Keratinocyte (primary cell): ENCODE data around the gene INAFM1. TPM values are rescaled to one million over a fixed set of nuclear protein-coding genes. Genes with fewer than 3 reads are reported as not detected.
A peak's percentile ranks its signal among the peaks of the same experiment; 100 is the strongest.

Source experiments
- DNase-seq: peaks from one replicate; pipeline ENCODE4 v3.0.0-alpha.2; 2011; ENCODE audit warnings: low read depth, missing footprints, low spot score
- FAIRE-seq: peaks from 2 replicates; lab custom pipeline; 2011; peaks lifted over from hg19 to GRCh38; lab: Jason Lieb, UNC
- H2AFZ ChIP-seq: 2 replicates; pipeline ENCODE4 v1.6.0; 2012; ENCODE audit warnings: low read length, control low read depth, inconsistent platforms; ENCODE audit not compliant: control insufficient read depth
- H3K27ac ChIP-seq: 2 replicates; pipeline ENCODE4 v1.5.1; 2011; ENCODE audit warnings: low read length; ENCODE audit not compliant: control insufficient read depth, insufficient read depth
- H3K27me3 ChIP-seq: 3 replicates; pipeline ENCODE4 v1.6.0; 2011; ENCODE audit warnings: low read length; ENCODE audit not compliant: control insufficient read depth, insufficient read depth; ENCODE audit errors: extremely low read depth
- H3K36me3 ChIP-seq, 2 experiments: 2 replicates in 1 of 2; 3 replicates in 1 of 2; pipeline ENCODE4 v1.5.1; 2011; ENCODE audit warnings: low read length in 2 of 2, mild to moderate bottlenecking in 1 of 2; ENCODE audit not compliant: control insufficient read depth in 2 of 2, insufficient read depth in 2 of 2; ENCODE audit errors: extremely low read depth in 1 of 2
- H3K4me1 ChIP-seq: 3 replicates; pipeline ENCODE4 v1.5.1; 2011; ENCODE audit warnings: low read length; ENCODE audit not compliant: control insufficient read depth, insufficient read depth; ENCODE audit errors: extremely low read depth
- H3K4me2 ChIP-seq: 3 replicates; pipeline ENCODE4 v1.6.0; 2011; ENCODE audit warnings: low read depth, low read length; ENCODE audit not compliant: control insufficient read depth, insufficient read depth; ENCODE audit errors: extremely low read depth
- H3K4me3 ChIP-seq, 3 experiments: fragments of 200-600 bp in 1 of 3; sonication (generic) in 1 of 3; 2 replicates in 2 of 3; 3 replicates in 1 of 3; pipeline ENCODE4 v1.5.1; 2011 to 2016; ENCODE audit warnings: low read length in 3 of 3, mild to moderate bottlenecking in 3 of 3, control low read depth in 2 of 3, inconsistent platforms in 1 of 3, low read depth in 1 of 3, mixed read lengths in 1 of 3, mixed run types in 1 of 3, moderate library complexity in 1 of 3; ENCODE audit not compliant: control insufficient read depth in 2 of 3, insufficient read depth in 2 of 3; ENCODE audit errors: extremely low read depth in 1 of 3
- H3K79me2 ChIP-seq: 2 replicates; pipeline ENCODE4 v1.6.0; 2012; ENCODE audit warnings: low read length; ENCODE audit not compliant: control insufficient read depth, insufficient read depth
- H3K9ac ChIP-seq: 3 replicates; pipeline ENCODE4 v1.6.0; 2011; ENCODE audit warnings: low read length; ENCODE audit not compliant: control insufficient read depth, insufficient read depth; ENCODE audit errors: extremely low read depth
- H3K9me1 ChIP-seq: 3 replicates; pipeline ENCODE4 v1.6.0; 2011; ENCODE audit warnings: low read length; ENCODE audit not compliant: control insufficient read depth, insufficient read depth; ENCODE audit errors: extremely low read depth
- H3K9me3 ChIP-seq: 2 replicates; pipeline ENCODE4 v1.5.1; 2012; ENCODE audit warnings: low read depth, low read length; ENCODE audit not compliant: control insufficient read depth
- H4K20me1 ChIP-seq: 3 replicates; pipeline ENCODE4 v1.6.0; 2011; ENCODE audit warnings: low read length; ENCODE audit not compliant: control insufficient read depth, insufficient read depth; ENCODE audit errors: extremely low read depth
- EZH2 ChIP-seq: IDR thresholded peaks from one replicate; pipeline ENCODE4 v1.6.1; 2012; ENCODE audit warnings: inconsistent platforms, mild to moderate bottlenecking, low read length, moderate library complexity
- dilution Hi-C: fragments of 300-500 bp; cut with MboI; formaldehyde crosslinking; loops from one replicate; pipeline ENCODE4 v1.7.0; 2020; ENCODE audit warnings: low sequenced_read_pairs; ENCODE audit not compliant: extremely low pct_ligation_motif_present
- polyA plus RNA-seq, 5 experiments: library from polyadenylated mRNA; depleted of rRNA in 3 of 5; stranded (reverse) in 3 of 5; stranded (forward) in 1 of 5; unstranded in 1 of 5; fragments of >200 nt; gene quantifications; 1 replicate in 1 of 5; 2 replicates in 3 of 5; 3 replicates in 1 of 5; pipeline versions ENCODE4 v1.2.1 to v1.2.3, GENCODE V29; 2011 to 2012; ENCODE audit warnings: missing spikeins in 2 of 5, low read depth in 1 of 5, low replicate concordance in 1 of 5
- TF ChIP-seq, protein P1 (sequence below), 3 experiments: IDR thresholded peaks in 1 of 3; conservative IDR thresholded peaks in 1 of 3; optimal IDR thresholded peaks in 1 of 3; 2 replicates in 2 of 3; 3 replicates in 1 of 3; pipeline versions ENCODE3 to v1.5.1; 2011; ENCODE audit warnings: low read length in 3 of 3, mild to moderate bottlenecking in 3 of 3, moderate library complexity in 2 of 3, control low read depth in 1 of 3, inconsistent platforms in 1 of 3; ENCODE audit not compliant: insufficient read depth in 2 of 3; ENCODE audit errors: extremely low read depth in 1 of 3

INAFM1 gene
- polyA plus RNA-seq, 1 donor (not counting 4 experiments of a cell fraction or from before 2014, with no cell fraction given): 0.35 TPM

DNA sequence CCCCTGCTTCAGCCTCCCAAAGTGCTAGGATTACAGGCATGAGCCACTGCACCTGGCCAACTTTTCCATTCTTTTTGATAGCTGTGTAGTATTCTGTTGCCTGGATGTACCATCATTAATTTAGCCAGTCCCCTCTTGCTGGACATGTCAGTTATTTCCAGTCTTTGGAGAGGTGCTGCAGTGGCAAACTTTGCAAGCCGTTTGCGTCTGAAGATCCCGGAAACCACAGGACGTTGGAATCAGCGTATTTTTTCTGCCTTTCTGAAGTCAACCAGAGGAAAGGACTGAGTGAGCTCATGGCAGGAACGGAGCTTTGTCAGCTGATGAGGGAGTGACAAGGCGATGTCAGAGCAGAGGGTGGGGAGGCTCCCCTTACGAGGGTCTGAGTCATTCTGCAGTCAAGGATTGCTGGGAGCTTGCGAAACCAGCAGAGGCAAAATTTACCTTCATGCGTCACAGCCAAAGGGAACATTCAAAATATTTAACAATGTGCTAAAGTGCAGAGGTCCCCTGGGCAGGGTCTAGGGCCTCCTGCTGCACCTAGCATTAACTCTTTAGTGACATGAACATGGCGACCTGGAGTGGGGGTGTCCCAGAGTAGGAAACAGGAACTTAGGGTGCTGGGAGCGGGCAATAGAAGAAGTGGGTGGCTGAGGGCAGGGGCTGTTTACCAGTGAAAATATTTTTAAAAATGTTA, 40.6 kb downstream of the INAFM1 start:
- no peak overlapping the region for H2AFZ ChIP-seq
- peak overlapping the region; percentile 5 for H3K27ac ChIP-seq
- peak; percentile 49 for DNase-seq
- no peaks in the 10 kb centered on the region for H3K36me3 ChIP-seq
- no peaks in the 10 kb centered on the region for H4K20me1 ChIP-seq
- no peaks in the 10 kb centered on the region for H3K79me2 ChIP-seq
- no peaks in the 10 kb centered on the region for H3K9me3 ChIP-seq
- no peak overlapping the region for H3K9ac ChIP-seq
- no peaks in the 10 kb centered on the region for H3K27me3 ChIP-seq
- dilution Hi-C loops: no loop called here
- TF ChIP-seq, protein P1, sequence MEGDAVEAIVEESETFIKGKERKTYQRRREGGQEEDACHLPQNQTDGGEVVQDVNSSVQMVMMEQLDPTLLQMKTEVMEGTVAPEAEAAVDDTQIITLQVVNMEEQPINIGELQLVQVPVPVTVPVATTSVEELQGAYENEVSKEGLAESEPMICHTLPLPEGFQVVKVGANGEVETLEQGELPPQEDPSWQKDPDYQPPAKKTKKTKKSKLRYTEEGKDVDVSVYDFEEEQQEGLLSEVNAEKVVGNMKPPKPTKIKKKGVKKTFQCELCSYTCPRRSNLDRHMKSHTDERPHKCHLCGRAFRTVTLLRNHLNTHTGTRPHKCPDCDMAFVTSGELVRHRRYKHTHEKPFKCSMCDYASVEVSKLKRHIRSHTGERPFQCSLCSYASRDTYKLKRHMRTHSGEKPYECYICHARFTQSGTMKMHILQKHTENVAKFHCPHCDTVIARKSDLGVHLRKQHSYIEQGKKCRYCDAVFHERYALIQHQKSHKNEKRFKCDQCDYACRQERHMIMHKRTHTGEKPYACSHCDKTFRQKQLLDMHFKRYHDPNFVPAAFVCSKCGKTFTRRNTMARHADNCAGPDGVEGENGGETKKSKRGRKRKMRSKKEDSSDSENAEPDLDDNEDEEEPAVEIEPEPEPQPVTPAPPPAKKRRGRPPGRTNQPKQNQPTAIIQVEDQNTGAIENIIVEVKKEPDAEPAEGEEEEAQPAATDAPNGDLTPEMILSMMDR (optimal IDR thresholded peaks at IDR 0.05 in 1 of 3, IDR thresholded peaks at IDR 0.05 in 1 of 3, conservative IDR thresholded peaks at IDR 0.05 in 1 of 3; ENCODE audit: extremely low read depth in 1 of 3, insufficient read depth in 2 of 3, low read length in 3 of 3): no peak
- no peak for TF ChIP-seq EZH2
- no peak overlapping the region for H3K4me3 ChIP-seq
- peak overlapping the region; percentile 9 for H3K4me2 ChIP-seq
- H3K9me1 ChIP-seq: no peaks in the 10 kb centered on the region
- peak; percentile 49 for FAIRE-seq
- peaks cover 3% of the 10 kb centered on the region for H3K4me1 ChIP-seq

GRCh38 chr19:47316513-47316912, 41.8 kb downstream of the INAFM1 start:
- Histone ChIP-seq H3K4me2 (no peak overlapping the region), H3K27ac (no peak overlapping the region), H3K79me2 (no peaks in the 10 kb centered on the region), H2AFZ (no peak overlapping the region), H3K4me1 (peaks cover 3% of the 10 kb centered on the region), H3K36me3 (no peaks in the 10 kb centered on the region), H3K4me3 (no peak overlapping the region), H3K9me3 (no peaks in the 10 kb centered on the region), H3K9ac (no peak overlapping the region), H3K9me1 (no peaks in the 10 kb centered on the region), H4K20me1 (no peaks in the 10 kb centered on the region), H3K27me3 (no peaks in the 10 kb centered on the region)
- TF ChIP-seq EZH2: no peak
- TF ChIP-seq, protein P1 (optimal IDR thresholded peaks at IDR 0.05 in 1 of 3, IDR thresholded peaks at IDR 0.05 in 1 of 3, conservative IDR thresholded peaks at IDR 0.05 in 1 of 3; ENCODE audit: extremely low read depth in 1 of 3, insufficient read depth in 2 of 3, low read length in 3 of 3): no peak
- FAIRE-seq: no peak
- dilution Hi-C loops: no loop called here
- no peak for DNase-seq
